WI38 (cell line): ENCODE results near the gene AVPI1.

Source experiments
- H3K4me3 ChIP-seq: 2 replicates; pipeline ENCODE4 v1.5.1; 2011; ENCODE audit warnings: low read depth, mild to moderate bottlenecking, control low read depth, low read length
- TF ChIP-seq, protein P1 (sequence below): IDR thresholded peaks from 2 replicates; pipeline ENCODE4 v1.5.1; 2012; ENCODE audit warnings: low read depth, mild to moderate bottlenecking, control low read depth, low read length

Gene AVPI1

GRCh38 chr10:97629289-97629688 lies 57.8 kb downstream of the AVPI1 start:
- TF ChIP-seq, protein P1, sequence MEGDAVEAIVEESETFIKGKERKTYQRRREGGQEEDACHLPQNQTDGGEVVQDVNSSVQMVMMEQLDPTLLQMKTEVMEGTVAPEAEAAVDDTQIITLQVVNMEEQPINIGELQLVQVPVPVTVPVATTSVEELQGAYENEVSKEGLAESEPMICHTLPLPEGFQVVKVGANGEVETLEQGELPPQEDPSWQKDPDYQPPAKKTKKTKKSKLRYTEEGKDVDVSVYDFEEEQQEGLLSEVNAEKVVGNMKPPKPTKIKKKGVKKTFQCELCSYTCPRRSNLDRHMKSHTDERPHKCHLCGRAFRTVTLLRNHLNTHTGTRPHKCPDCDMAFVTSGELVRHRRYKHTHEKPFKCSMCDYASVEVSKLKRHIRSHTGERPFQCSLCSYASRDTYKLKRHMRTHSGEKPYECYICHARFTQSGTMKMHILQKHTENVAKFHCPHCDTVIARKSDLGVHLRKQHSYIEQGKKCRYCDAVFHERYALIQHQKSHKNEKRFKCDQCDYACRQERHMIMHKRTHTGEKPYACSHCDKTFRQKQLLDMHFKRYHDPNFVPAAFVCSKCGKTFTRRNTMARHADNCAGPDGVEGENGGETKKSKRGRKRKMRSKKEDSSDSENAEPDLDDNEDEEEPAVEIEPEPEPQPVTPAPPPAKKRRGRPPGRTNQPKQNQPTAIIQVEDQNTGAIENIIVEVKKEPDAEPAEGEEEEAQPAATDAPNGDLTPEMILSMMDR: no peak
- no peak overlapping the region for H3K4me3 ChIP-seq

DNA sequence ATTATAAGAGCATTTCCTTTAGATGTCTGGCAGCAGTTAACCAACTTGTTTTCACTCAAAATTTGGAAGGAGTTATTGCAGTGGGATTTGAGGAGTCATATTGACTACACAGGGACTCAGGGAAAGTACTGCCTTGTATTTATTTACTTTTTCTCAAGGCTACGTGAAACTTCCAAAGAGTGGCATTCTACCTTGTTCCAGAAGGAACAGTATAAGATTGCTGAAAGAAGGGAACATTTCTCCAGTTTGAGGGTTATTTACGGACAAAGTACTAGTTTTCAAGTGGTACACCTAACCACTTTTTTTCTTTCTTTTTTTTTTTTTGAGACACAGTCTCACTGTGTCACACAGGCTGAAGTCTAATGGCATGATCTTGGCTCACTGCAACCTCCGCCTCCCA lies 58.8 kb downstream of the AVPI1 start:
- TF ChIP-seq, protein P1: no peak
- H3K4me3 ChIP-seq: no peak overlapping the region

GRCh38 chr10:97627731-97628130 lies 59.3 kb downstream of the AVPI1 start:
- H3K4me3 ChIP-seq: no peak overlapping the region
- TF ChIP-seq, protein P1: no peak
